NCI-H69 (cell line): ENCODE results near the gene PCDHGB4.
"Not testable (repeated sequence)": the region's sequence is repeated elsewhere in the genome, so short reads cannot be mapped to it uniquely, and the experiment has no call there.

Experiments used
- DNase-seq: peaks from one replicate; lab custom pipeline; 2025; lab: John Stamatoyannopoulos, UW

Gene PCDHGB4

DNA sequence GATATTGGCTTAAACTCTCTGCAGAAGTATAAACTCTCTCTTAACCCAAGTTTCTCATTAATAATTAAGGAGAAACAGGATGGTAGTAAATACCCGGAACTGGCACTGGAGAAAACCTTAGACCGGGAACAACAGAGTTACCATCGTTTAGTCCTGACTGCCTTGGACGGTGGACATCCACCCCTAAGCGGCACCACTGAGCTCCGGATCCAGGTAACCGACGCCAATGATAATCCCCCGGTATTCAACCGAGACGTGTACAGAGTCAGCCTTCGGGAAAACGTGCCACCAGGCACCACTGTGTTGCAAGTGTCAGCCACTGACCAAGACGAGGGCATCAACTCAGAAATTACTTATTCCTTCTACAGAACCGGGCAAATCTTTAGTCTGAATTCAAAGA, 11.1 kb downstream of the PCDHGB4 start:
- no peak for DNase-seq

DNA sequence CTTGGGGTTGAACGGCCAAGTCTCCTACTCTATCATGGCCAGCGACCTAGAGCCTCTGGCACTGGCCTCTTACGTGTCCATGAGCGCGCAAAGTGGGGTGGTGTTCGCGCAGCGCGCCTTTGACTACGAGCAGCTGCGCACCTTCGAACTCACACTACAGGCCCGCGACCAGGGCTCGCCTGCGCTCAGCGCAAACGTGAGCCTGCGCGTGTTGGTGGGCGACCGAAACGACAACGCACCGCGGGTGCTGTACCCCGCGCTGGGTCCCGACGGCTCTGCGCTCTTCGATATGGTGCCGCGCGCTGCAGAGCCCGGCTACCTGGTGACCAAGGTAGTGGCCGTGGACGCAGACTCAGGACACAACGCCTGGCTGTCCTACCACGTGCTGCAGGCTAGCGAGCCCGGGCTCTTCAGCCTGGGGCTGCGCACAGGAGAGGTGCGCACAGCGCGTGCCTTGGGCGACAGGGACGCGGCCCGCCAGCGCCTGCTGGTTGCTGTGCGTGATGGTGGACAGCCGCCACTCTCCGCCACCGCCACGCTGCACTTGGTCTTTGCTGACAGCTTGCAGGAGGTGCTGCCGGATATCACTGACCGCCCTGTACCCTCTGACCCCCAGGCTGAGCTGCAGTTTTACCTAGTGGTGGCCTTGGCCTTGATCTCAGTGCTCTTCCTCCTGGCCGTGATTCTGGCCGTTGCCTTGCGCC, 12.2 kb downstream of the PCDHGB4 start:
- no peak for DNase-seq

DNA sequence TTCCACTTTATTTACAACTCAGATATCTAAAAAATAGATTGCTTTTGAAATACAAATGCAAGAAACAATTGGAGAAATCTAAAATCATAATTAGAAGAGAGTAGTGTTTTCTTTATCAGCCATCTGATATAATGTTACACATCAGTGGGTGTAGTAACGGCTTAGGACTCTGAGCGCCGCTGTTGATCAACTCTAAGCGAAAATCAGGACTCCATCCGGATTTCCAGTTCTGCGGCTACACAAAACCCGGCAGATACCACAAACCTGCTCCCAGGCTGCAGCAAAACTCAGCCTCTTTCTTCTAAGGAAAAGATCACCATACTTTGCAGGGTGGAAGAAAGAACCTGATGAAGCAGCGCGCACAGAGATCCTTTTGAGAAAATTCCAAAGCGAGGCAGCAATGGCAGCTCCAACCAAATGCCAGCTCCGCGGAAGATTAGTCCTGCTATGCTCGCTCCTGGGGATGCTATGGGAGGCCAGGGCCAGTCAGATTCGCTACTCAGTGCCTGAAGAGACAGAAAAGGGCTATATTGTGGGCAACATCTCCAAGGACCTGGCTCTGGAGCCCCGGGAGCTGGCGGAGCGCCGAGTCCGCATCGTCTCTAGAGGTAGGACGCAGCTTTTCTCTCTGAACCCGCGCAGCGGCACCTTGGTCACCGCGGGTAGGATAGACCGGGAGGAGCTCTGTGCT, 15.2 kb downstream of the PCDHGB4 start, which contains the start of gene PCDHGA9:
Gene PCDHGA9 (plus strand): TSS at position 226 of the 691 bp plus-strand sequence. CDS start 175 bp downstream, at position 401.
- peak; percentile 73 for DNase-seq

DNA sequence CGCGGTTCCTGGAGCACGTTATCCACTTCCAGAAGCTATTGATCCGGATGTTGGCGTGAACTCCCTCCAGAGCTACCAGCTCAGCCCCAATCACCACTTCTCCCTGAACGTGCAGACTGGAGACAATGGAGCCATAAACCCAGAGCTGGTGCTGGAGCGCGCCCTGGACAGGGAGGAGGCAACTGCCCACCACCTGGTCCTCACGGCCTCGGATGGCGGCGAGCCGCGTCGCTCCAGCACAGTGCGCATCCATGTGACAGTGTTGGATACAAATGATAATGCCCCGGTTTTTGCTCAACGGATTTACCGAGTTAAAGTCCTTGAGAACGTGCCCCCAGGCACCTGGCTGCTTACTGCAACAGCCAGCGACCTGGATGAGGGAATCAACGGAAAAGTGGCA, 15.9 kb downstream of the PCDHGB4 start:
- no peak for DNase-seq

DNA sequence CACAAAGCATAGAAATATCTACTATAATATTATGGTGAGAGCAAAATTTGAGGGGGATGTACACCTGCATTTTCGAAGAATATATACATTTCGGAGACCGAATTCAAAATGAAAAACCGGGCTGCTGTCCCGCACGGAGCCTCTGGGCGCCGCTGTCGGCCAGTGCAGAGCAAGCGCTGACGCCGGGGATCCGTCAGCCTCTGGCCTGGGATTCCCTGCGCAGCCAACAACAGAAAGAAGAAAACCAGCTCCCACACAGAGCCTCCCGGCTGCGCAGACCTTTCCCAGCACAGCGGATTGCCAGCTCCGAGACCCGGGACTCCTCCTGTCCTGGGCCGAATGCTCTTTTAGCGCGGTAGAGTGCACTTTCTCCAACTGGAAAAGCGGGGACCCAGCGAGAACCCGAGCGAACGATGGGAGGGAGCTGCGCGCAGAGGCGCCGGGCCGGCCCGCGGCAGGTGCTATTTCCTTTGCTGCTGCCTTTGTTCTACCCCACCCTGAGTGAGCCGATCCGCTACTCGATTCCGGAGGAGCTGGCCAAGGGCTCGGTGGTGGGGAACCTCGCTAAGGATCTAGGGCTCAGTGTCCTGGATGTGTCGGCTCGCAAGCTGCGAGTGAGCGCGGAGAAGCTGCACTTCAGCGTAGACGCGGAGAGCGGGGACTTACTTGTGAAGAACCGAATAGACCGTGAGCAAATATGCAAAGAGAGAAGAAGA, 20.4 kb downstream of the PCDHGB4 start, which contains the start of gene PCDHGB6:
Gene PCDHGB6 (plus strand): TSS at position 232 of the 716 bp plus-strand sequence. CDS start 182 bp downstream, at position 414.
- peak; percentile 88 for DNase-seq

DNA sequence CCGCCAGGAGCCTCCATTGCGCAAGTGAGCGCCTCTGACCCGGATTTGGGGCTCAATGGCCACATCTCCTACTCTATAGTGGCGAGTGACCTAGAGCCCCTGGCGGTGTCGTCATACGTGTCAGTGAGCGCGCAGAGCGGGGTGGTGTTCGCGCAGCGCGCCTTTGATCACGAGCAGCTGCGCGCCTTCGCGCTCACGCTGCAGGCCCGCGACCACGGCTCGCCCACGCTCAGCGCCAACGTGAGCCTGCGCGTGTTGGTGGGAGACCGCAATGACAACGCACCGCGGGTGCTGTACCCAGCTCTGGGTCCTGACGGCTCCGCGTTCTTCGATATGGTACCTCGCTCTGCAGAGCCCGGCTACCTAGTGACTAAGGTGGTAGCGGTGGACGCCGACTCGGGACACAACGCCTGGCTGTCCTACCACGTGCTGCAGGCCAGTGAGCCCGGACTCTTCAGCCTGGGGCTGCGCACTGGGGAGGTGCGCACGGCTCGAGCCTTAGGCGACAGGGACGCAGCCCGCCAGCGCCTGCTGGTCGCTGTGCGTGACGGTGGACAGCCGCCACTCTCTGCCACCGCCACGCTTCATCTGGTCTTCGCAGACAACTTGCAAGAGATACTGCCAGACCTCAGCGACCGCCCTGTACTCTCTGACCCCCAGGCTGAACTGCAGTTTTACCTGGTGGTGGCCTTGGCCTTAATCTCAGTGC, 22.3 kb downstream of the PCDHGB4 start:
- no peak for DNase-seq

DNA sequence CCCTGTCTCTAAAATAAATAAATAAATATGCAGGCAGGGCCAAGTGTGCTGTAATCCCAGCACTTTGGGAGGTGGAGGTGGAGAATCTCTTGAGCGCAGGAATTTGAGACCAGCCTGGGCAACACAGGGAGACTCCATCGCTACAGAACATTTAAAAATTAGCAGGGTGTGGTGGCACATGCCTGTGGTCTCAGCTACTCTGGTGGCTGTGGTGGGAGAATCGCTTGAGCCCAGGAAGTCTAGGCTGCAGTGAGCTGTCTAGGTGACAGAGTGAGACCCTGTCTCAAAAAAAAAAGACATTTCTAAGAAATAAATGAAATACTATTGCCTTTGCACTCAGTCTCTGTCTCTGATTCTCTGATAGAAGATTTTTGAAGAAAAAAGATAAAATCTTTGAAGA, 24.1 kb downstream of the PCDHGB4 start:
- no peak for DNase-seq

DNA sequence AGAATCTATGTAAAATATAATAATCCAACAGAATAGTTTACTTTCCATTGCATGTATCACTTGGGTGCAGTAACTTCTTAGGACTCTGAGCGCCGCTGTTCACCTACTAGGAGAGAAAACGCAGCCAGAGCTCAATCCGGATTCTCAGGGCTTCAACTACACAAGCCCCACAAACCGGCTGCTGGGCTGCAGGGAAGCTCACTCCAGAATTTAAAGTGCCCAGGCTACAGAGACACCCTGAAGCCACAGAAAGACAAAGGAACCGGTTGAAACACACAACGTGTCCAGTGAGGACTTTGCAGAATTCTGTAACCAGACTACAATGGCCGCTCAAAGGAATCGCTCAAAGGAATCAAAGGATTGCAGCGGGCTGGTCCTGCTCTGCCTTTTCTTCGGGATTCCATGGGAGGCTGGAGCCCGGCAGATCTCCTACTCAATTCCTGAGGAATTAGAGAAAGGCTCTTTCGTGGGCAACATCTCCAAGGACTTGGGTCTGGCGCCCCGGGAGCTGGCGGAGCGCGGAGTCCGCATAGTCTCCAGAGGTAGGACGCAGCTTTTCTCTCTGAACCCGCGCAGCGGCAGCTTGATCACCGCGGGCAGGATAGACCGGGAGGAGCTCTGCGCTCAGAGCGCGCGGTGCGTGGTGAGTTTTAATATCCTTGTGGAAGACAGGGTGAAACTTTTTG, 25.5 kb downstream of the PCDHGB4 start, which contains the start of gene PCDHGA10:
Gene PCDHGA10 (plus strand): TSS at position 134 of the 686 bp plus-strand sequence. CDS start 189 bp downstream, at position 323.
- DNase-seq, result peak; percentile 35

DNA sequence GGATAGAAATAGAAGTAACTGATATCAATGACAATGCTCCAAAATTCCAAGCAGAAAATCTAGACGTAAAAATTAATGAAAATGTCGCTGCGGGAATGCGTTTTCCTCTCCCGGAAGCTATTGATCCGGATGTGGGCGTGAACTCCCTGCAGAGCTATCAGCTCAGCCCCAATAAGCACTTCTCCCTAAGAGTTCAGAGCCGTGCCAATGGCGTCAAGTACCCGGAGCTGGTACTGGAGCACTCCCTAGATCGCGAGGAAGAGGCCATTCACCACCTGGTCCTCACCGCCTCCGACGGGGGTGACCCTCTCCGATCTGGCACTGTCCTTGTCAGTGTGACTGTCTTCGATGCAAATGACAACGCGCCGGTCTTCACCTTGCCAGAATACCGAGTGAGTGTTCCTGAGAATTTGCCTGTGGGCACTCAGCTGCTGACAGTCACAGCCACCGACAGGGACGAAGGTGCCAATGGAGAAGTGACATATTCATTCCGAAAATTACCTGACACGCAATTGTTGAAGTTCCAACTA, 26.1 kb downstream of the PCDHGB4 start:
- no peak for DNase-seq

DNA sequence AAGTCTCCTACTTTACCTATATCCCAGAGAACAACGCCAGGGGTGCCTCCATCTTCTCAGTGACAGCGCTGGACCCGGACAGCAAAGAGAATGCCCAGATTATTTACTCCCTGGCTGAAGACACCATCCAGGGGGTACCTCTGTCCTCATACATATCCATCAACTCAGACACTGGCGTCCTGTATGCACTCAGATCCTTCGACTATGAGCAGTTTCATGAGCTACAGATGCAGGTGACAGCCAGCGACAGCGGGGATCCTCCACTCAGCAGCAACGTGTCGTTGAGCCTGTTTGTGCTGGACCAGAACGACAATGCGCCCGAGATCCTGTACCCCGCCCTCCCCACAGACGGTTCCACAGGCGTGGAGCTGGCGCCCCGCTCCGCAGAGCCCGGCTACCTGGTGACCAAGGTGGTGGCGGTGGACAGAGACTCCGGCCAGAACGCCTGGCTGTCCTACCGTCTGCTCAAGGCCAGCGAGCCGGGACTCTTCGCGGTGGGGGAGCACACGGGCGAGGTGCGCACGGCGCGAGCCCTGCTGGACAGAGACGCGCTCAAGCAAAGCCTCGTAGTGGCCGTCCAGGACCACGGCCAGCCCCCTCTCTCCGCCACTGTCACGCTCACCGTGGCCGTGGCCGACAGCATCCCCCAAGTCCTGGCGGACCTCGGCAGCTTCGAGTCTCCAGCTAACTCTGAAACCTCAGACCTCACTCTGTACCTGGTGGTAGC, 27.2 kb downstream of the PCDHGB4 start:
- not testable (repeated sequence) for DNase-seq

DNA sequence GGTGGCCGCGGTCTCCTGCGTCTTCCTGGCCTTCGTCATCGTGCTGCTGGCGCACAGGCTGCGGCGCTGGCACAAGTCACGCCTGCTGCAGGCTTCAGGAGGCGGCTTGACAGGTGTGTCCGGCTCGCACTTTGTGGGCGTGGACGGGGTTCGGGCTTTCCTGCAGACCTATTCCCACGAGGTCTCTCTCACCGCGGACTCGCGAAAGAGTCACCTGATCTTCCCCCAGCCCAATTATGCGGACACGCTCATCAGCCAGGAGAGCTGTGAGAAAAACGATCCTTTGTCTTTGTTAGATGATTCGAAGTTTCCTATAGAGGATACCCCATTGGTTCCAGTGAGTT, 27.7 kb downstream of the PCDHGB4 start:
- not testable (repeated sequence) for DNase-seq

DNA sequence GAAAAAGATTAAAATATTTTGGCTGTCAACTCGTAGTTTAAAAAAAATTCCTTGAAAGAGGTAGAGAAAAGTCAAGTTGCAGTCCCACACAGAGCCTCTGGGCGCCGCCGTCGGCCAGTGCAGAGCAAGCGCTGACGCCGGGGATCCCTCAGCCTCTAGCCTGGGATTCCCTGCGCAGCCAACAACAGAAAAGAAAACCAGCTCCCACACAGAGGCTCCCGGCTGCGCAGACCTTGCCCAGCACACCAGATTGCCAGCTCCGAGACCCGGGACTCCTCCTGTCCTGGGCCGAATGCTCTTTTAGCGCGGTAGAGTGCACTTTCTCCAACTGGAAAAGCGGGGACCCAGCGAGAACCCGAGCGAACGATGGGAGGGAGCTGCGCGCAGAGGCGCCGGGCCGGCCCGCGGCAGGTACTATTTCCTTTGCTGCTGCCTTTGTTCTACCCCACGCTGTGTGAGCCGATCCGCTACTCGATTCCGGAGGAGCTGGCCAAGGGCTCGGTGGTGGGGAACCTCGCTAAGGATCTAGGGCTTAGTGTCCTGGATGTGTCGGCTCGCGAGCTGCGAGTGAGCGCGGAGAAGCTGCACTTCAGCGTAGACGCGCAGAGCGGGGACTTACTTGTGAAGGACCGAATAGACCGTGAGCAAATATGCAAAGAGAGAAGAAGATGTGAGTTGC, 30.1 kb downstream of the PCDHGB4 start, which contains the start of gene PCDHGB7:
Gene PCDHGB7 (plus strand): TSS at position 184 of the 679 bp plus-strand sequence. CDS start 183 bp downstream, at position 367.
- DNase-seq, result peak; percentile 15

DNA sequence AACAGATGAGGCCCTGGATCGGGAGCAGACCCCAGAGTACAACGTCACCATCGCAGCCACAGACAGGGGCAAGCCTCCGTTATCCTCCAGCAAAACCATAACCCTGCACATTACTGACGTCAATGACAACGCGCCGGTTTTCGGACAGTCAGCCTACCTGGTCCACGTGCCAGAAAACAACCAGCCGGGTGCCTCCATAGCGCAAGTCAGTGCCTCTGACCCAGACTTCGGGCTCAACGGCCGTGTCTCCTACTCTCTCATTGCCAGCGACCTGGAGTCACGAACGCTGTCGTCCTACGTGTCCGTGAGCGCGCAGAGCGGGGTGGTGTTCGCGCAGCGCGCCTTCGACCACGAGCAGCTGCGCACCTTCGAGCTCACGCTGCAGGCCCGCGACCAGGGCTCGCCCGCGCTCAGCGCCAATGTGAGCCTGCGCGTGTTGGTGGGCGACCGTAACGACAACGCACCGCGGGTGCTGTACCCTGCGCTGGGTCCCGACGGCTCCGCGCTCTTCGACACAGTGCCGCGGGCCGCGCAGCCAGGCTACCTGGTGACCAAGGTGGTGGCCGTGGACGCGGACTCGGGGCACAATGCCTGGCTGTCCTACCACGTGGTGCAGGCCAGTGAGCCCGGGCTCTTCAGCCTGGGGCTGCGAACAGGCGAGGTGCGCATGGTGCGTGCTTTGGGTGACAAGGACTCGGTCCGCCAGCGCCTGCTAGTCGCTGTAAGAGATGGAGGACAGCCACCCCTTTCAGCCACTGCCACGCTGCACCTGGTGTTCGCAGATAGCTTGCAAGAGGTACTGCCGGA, 31.8 kb downstream of the PCDHGB4 start:
- no peak for DNase-seq

DNA sequence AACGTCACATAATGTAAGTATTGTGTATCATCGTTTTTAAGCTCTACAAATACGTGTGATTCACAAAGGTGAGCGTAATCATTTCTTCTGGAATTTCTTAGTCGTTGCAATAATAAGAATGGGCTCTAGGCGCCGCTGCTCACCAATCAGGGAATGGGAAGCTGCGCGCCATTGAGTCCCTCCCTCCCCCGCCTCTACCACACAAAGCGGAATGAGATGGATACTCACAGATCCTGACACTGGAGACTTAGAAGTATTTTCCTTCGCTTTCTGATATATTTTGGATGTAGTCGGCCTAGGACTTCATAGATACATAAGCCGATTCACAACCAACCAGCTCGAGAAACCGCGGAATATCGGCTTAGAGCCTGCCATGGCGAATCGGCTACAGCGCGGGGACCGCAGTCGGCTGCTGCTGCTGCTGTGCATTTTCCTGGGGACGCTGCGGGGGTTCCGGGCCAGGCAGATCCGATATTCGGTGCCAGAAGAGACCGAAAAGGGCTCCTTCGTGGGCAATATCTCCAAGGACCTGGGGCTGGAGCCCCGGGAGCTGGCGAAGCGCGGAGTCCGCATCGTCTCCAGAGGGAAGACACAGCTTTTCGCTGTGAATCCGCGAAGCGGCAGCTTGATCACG, 33.5 kb downstream of the PCDHGB4 start, which contains the start of gene PCDHGA11:
Gene PCDHGA11 (plus strand): TSS at position 197 of the 634 bp plus-strand sequence. CDS start 177 bp downstream, at position 374.
- peak; percentile 17 for DNase-seq

DNA sequence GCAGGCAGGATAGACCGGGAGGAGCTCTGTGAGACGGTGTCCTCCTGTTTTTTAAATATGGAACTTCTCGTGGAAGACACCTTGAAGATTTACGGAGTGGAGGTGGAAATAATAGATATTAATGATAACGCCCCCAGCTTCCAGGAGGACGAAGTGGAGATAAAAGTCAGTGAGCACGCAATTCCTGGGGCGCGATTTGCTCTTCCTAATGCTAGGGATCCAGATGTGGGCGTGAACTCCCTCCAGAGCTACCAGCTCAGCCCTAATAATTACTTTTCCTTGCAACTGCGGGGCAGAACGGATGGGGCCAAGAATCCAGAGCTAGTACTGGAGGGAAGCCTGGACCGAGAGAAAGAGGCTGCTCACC, 34.0 kb downstream of the PCDHGB4 start:
- no peak for DNase-seq

DNA sequence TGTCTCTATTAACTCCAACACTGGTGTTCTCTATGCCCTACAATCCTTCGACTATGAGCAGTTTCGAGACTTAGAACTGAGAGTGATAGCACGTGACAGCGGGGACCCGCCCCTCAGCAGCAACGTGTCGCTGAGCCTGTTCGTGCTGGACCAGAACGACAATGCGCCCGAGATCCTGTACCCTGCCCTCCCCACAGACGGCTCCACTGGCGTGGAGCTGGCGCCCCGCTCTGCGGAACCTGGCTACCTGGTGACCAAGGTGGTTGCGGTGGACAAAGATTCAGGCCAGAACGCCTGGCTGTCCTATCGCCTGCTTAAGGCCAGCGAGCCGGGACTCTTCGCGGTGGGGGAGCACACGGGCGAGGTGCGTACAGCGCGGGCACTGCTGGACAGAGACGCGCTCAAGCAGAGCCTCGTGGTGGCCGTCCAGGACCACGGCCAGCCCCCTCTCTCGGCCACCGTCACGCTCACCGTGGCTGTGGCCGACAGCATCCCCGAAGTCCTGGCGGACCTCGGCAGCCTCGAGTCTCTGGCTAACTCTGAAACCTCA, 35.3 kb downstream of the PCDHGB4 start:
- DNase-seq, result no peak

DNA sequence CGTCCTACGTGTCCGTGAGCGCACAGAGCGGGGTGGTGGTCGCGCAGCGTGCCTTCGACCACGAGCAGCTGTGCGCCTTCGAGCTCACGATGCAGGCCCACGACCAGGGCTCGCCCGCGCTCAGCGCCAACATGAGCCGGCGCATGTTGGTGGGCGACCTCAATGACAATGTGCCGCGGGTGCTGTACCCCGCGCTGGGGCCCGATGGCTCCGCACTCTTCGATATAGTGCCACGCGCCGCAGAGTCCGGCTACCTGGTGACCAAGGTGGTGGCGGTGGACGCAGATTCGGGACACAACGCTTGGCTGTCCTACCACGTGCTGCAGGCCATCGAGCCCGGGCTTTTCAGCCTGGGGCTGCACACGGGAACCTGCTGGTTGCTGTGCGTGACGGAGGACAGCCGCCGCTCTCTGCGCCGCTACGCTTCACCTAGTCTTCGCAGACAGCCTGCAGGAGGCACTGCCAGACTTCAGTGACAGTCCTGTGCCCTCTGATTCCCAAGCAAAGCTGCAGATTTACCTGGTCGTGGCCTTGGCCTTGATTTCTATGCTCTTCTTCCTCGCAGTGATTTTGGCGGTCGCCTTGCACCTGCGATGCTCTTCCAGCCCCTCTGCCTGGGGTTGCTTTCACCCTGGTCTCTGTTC, 40.4 kb downstream of the PCDHGB4 start:
- no peak for DNase-seq
